Spleen (tissue), 7 donors: ENCODE data around the gene ZNF584.

ENCODE experiments used
- POLR2A ChIP-seq, 3 donors: fragments of 450-650 bp; IDR thresholded peaks; one replicate each; pipeline ENCODE4 v1.5.1; 2017; ENCODE audit warnings: antibody characterized with exemption in 3 of 3, mild to moderate bottlenecking in 1 of 3
- TF ChIP-seq, protein P1 (sequence below), 11 experiments: fragments of 200-600 bp in 7 of 11; fragments of 450-650 bp in 4 of 11; sonication (generic) in 4 of 11; IDR thresholded peaks in 8 of 11; conservative IDR thresholded peaks in 3 of 11; 1 replicate in 7 of 11; 2 replicates in 4 of 11; pipeline versions ENCODE4 v1.4.0 to v1.8.0; 2016 to 2021; ENCODE audit warnings: antibody characterized with exemption in 11 of 11, inconsistent platforms in 4 of 11, mild to moderate bottlenecking in 1 of 11
- donor health status: DM: no; HTN: no; CAD: no; lungs with moderate emphysema.
- donor health status: DM: no; HTN: no; CAD: no.
- donor health status: DM: no; HTN: no; CAD: no.

- TF ChIP-seq, protein P1, sequence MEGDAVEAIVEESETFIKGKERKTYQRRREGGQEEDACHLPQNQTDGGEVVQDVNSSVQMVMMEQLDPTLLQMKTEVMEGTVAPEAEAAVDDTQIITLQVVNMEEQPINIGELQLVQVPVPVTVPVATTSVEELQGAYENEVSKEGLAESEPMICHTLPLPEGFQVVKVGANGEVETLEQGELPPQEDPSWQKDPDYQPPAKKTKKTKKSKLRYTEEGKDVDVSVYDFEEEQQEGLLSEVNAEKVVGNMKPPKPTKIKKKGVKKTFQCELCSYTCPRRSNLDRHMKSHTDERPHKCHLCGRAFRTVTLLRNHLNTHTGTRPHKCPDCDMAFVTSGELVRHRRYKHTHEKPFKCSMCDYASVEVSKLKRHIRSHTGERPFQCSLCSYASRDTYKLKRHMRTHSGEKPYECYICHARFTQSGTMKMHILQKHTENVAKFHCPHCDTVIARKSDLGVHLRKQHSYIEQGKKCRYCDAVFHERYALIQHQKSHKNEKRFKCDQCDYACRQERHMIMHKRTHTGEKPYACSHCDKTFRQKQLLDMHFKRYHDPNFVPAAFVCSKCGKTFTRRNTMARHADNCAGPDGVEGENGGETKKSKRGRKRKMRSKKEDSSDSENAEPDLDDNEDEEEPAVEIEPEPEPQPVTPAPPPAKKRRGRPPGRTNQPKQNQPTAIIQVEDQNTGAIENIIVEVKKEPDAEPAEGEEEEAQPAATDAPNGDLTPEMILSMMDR (IDR thresholded peaks at IDR 0.05 in 8 of 11, conservative IDR thresholded peaks at IDR 0.05 in 3 of 11) = no peak
- no peak for TF ChIP-seq POLR2A (IDR thresholded peaks at IDR 0.05)
Measured at GRCh38 chr19:58401840-58402421, 6.5 kb upstream of the ZNF584 start.
